Pancreas (tissue), 10 donors: ENCODE measurements around the gene SASH1. TPM values are rescaled to one million over a fixed set of nuclear protein-coding genes. Genes with fewer than 3 reads are reported as not detected.
A peak's percentile ranks its signal among the peaks of the same experiment; 100 is the strongest.

ENCODE experiments used
- ATAC-seq, 4 donors: fragments of 200-7000 bp; cut with Tn5 transposase; one replicate each; pipeline versions ENCODE4 v1.8.0 to v1.9.1; 2020; ENCODE audit warnings: mild to moderate bottlenecking in 4 of 4, moderate library complexity in 4 of 4
- DNase-seq, 6 donors: peaks; one replicate each; pipeline ENCODE4 v3.0.0-alpha.2; 2020
- FAIRE-seq: peaks from 2 replicates; lab custom pipeline; 2012; peaks lifted over from hg19 to GRCh38; lab: Jason Lieb, UNC
- H3K27ac ChIP-seq, 4 donors: fragments of 200-600 bp; sonication (generic); 1 replicate in 3 of 4; 2 replicates in 1 of 4; pipeline versions ENCODE4 v1.5.0 to v1.8.0; 2020
- H3K27me3 ChIP-seq, 4 donors: fragments of 200-600 bp; one replicate each; pipeline ENCODE4 v1.8.0; 2021
- H3K36me3 ChIP-seq, 3 donors: fragments of 200-600 bp; sonication (generic) in 1 of 3; one replicate each; pipeline versions ENCODE4 v1.5.0 to v1.8.0; 2020 to 2021
- H3K4me1 ChIP-seq, 3 donors: fragments of 200-600 bp; one replicate each; pipeline ENCODE4 v1.8.0; 2021
- H3K4me3 ChIP-seq, 4 donors: fragments of 200-600 bp; sonication (generic) in 2 of 4; one replicate each; pipeline versions ENCODE4 v1.5.0 to v1.8.0; 2020 to 2021
- H3K9me3 ChIP-seq, 4 donors: fragments of 200-600 bp; one replicate each; pipeline ENCODE4 v1.8.0; 2021
- WGBS, 2 donors: extraction: QIAGEN DNeasy Blood & Tissue Kit; methylation state at CpG; one replicate each; pipeline ENCODE4 v1.1.7; 2013; 5-methylcytosine and 5-hydroxymethylcytosine counted together
- intact Hi-C, 3 donors: fragments of 100-400 bp; cut with DNase I; formaldehyde crosslinking; loops; one replicate each; pipeline versions ENCODE4 v1.11.1 to v1.14.2; 2022
- polyA plus RNA-seq, 2 donors: library from polyadenylated mRNA; stranded (reverse); fragments of 200-250 nt; gene quantifications; one replicate each; pipeline ENCODE4 v1.2.3, GENCODE V29; 2013
- total RNA-seq, 6 donors: library from RNA; stranded (reverse); fragmentation: NEBNext Ultra II Directional in 4 of 6; extraction: Animal tissue kit (Norgen Biotek cat#: 25700) in 4 of 6; gene quantifications; one replicate each; pipeline versions ENCODE4 v1.2.1 to v1.2.4, GENCODE V29; 2021 to 2023
- TF ChIP-seq, protein P1 (sequence below), 4 donors: fragments of 200-600 bp; sonication (generic) in 3 of 4; IDR thresholded peaks; one replicate each; pipeline versions ENCODE4 v1.5.0 to v1.8.0; 2021; ENCODE audit warnings: antibody characterized with exemption in 4 of 4
- donor health status: healthy with polysubstance abuse.
- donor health status: DM: no; HTN: no; CAD: no; lungs with moderate emphysema.
- donor health status: DM: no; HTN: no; CAD: no.
- donor health status: control.
- donor health status: control.
- donor health status: Bipolar disorder and iron deficiency.
- donor health status: DM: yes; HTN: yes; CAD: no.
- donor health status: DM: no; HTN: no; CAD: no.
- donor health status: DM: no; HTN: no; CAD: no.
- donor health status: DM: yes; HTN: yes; CAD: no.

Gene SASH1
- total and polyA plus RNA-seq, 8 donors, result 5.1 to 15.3 (median 8.9) TPM

GRCh38 chr6:148445620-148446019 lies 103.0 kb downstream of the SASH1 start:
- Histone ChIP-seq H3K27me3 (no peaks in the 10 kb centered on the region), H3K4me1 (no peaks in the 10 kb centered on the region), H3K27ac (no peak overlapping the region), H3K4me3 (no peak overlapping the region), H3K9me3 (no peaks in the 10 kb centered on the region), H3K36me3 (no peaks in the 10 kb centered on the region)
- ATAC-seq (no peak), DNase-seq (no peak), FAIRE-seq (no peak)
- TF ChIP-seq, protein P1, sequence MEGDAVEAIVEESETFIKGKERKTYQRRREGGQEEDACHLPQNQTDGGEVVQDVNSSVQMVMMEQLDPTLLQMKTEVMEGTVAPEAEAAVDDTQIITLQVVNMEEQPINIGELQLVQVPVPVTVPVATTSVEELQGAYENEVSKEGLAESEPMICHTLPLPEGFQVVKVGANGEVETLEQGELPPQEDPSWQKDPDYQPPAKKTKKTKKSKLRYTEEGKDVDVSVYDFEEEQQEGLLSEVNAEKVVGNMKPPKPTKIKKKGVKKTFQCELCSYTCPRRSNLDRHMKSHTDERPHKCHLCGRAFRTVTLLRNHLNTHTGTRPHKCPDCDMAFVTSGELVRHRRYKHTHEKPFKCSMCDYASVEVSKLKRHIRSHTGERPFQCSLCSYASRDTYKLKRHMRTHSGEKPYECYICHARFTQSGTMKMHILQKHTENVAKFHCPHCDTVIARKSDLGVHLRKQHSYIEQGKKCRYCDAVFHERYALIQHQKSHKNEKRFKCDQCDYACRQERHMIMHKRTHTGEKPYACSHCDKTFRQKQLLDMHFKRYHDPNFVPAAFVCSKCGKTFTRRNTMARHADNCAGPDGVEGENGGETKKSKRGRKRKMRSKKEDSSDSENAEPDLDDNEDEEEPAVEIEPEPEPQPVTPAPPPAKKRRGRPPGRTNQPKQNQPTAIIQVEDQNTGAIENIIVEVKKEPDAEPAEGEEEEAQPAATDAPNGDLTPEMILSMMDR (IDR thresholded peaks at IDR 0.05), result no peak
- WGBS, 2 donors, result 87 to 88% methylated on average over 6 of the region's 6 CpGs
- intact Hi-C loops, result no loop called here

GRCh38 chr6:148446681-148447080 lies 104.0 kb downstream of the SASH1 start:
- Histone ChIP-seq H3K27ac (no peak overlapping the region), H3K27me3 (no peaks in the 10 kb centered on the region), H3K9me3 (no peaks in the 10 kb centered on the region), H3K4me1 (no peaks in the 10 kb centered on the region), H3K36me3 (no peaks in the 10 kb centered on the region), H3K4me3 (no peak overlapping the region)
- DNase-seq, result no peak
- no peak for FAIRE-seq
- intact Hi-C loops, result no loop called here
- no peak for ATAC-seq
- 81 to 87% methylated on average over 3 of the region's 3 CpGs for WGBS, 2 donors
- TF ChIP-seq, protein P1 (IDR thresholded peaks at IDR 0.05), result no peak

- ATAC-seq (no peak), DNase-seq (no peak), FAIRE-seq (no peak)
- Histone ChIP-seq H3K4me3 (no peak overlapping the region), H3K27me3 (no peaks in the 10 kb centered on the region), H3K27ac (no peak overlapping the region), H3K36me3 (no peaks in the 10 kb centered on the region), H3K9me3 (no peaks in the 10 kb centered on the region), H3K4me1 (no peaks in the 10 kb centered on the region)
- WGBS, 2 donors, result 90 to 91% methylated on average over 12 of the region's 12 CpGs
- intact Hi-C loops, result no loop called here
- TF ChIP-seq, protein P1 (IDR thresholded peaks at IDR 0.05), result no peak
These were observed 105.0 kb downstream of the SASH1 start for GRCh38 chr6:148447521-148448230.

DNA sequence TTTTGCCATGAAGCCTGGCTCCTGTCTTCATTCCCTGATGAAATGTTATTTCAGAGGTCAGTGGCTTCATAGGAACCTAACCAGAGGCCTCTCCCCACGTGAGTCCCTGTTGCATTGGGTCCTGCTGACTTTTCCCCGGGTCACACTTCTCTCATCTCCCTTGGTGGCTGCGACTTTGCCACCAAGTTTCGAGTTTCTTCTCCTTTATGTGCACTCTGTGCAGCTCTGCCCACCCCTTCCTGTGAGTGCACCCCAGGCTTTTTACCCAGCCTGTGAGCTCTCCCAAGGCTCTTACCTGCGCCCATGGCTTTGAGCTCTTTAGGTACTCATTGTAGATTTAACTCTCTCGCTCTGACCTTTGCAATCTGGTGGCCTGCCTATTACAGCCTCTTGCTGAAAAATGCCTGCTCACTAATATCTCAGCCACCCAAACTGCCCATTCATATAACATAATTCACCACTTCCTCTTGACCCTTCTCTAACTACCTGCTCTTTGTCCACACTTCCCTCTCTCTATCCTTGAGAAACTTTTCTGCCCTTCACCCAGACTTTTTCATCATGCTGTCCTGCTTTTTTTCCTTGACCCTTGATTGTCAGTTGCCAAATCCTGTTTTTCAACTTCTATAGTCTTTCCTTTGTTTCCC lies 105.9 kb downstream of the SASH1 start:
- intact Hi-C loops, result no loop called here

More for the DNA sequence above, 105.9 kb downstream of the SASH1 start:
- FAIRE-seq (no peak), ATAC-seq (peak in 1 of 4 donors; percentile 28), DNase-seq (no peak)
- Histone ChIP-seq H3K27ac (no peak overlapping the region), H3K4me3 (no peak overlapping the region), H3K27me3 (no peaks in the 10 kb centered on the region), H3K36me3 (no peaks in the 10 kb centered on the region), H3K4me1 (no peaks in the 10 kb centered on the region), H3K9me3 (no peaks in the 10 kb centered on the region)
- 85 to 86% methylated on average over 6 of the region's 6 CpGs for WGBS, 2 donors
- TF ChIP-seq, protein P1 (IDR thresholded peaks at IDR 0.05), result no peak
